KOPT-K1 (cell line): ENCODE data around the gene MXRA7.
"Not testable (repeated sequence)": the region's sequence is repeated elsewhere in the genome, so short reads cannot be mapped to it uniquely, and the experiment has no call there.

Experiments
- H3K27ac ChIP-seq: fragments of 200-600 bp; sonication (generic); 2 replicates; pipeline ENCODE4 v1.5.1; 2016; ENCODE audit warnings: antibody characterized with exemption, mild to moderate bottlenecking, low read depth, low read length; ENCODE audit not compliant: poor library complexity, severe bottlenecking
- H3K36me3 ChIP-seq: fragments of 200-600 bp; sonication (generic); 2 replicates; pipeline ENCODE4 v1.5.1; 2017; ENCODE audit warnings: antibody characterized with exemption, mild to moderate bottlenecking, low read length, moderate library complexity; ENCODE audit not compliant: insufficient read depth
- H3K9me3 ChIP-seq: fragments of 200-600 bp; sonication (generic); 2 replicates; pipeline ENCODE4 v1.5.1; 2017; ENCODE audit warnings: antibody characterized with exemption, low read length, mild to moderate bottlenecking; ENCODE audit not compliant: insufficient read depth, poor library complexity, severe bottlenecking

Gene MXRA7

DNA sequence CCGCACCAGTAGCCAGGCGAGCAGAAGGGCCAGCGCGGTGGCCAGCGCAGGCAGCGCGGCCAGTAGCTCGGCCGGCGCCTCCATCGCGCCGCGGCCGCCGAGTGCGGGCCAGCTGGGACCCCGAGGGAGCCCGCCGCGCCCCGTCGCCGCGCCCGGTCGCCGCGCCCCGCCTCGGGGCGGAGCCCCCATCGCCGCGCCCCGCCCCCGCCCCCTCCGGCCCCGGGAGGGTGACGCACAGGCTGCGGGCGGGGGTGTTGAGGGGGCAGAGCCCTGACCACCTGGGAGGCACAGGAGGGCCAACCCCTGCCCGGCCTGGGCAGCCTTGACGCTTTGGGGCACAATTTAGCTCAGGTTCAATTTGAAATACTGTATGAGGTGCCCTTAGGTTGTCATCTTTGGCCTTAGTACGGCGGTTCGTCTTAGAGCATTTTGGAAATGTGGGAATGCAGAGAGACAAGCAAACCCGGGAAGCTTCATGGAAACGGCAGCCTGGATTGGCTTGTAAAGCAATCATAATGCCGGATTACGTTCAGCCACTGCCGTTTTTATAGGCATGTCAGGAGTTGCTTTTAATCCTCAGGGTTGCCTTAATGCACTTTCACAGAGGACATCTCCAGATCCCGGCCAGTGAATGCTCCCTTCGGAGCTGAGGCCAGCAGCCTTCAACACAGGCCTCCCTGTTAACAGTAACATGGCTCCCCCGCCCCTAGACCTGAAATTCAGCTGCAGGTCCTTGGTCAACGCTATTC, at the start of gene MXRA7:
TSS of gene MXRA7 (minus strand) at position 103 of the 749 bp plus-strand sequence. CDS start at position 84, 19 bp downstream.
- Histone ChIP-seq H3K27ac (no peak within 1 kb of the TSS), H3K9me3 (no peaks in the 10 kb centered on the region), H3K36me3 (peaks cover 33% of the 10 kb centered on the region)

DNA sequence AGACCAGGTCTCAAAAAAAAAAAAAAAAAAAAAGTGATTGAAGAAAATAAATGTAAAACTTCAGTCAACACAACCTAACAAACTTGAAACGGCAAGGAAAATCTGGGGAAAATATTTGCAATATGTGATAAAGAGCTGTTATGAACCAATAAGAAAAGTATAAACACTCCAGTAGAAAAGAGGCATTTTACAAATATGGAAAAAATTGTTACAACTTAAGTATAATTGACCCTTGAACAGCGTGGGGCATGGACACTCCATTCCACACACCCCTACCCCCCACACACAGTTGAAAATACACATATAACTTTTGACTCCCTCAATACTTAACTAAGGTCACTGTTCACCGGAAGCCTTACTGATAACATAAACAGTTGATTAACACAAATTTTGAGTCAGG, 47.8 kb upstream of the MXRA7 start:
- no peaks in the 10 kb centered on the region for H3K9me3 ChIP-seq
- no peak overlapping the region for H3K27ac ChIP-seq
- H3K36me3 ChIP-seq: peaks cover 40% of the 10 kb centered on the region

DNA sequence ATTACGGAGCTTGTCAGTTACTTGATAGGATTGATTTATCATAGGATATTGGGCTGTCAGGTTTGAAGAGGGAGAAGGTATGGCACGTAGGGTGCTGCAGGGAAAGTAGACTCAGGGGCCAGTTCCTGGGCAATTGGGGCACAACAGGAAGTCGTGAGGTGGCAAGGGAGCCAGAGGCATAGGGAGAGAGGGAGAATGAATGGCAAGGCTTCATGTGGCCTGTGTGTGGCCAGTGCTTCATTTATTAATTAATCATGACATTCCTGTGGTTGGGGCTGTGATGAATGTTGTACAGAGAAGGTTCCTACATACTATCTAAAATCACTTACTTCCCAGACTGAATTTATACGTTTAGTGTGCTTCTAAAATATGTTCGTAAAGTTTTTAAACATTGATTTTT, 46.5 kb upstream of the MXRA7 start:
- Histone ChIP-seq H3K36me3 (peaks cover 40% of the 10 kb centered on the region), H3K9me3 (no peaks in the 10 kb centered on the region), H3K27ac (no peak overlapping the region)

DNA sequence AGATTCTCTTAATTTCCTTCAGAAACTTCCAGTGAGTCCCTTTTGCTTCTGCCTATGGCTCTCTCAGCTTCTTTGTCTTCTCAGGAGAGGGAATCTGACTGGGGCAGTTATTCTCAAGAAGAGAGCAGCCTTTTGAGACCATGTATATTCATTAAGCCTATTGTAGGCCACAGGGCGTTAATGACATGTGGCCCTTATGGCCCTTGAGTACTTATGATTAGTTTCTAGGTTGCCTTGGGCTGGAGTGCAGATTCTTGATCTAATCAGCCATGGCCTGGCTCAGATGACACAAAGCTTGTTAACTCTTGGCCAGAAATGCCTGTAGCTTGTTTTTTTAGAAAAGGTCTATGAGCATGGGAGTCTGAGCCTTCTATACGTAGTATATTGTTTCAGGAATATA, 44.5 kb upstream of the MXRA7 start:
- H3K9me3 ChIP-seq: no peaks in the 10 kb centered on the region
- H3K36me3 ChIP-seq: peaks cover 32% of the 10 kb centered on the region
- no peak overlapping the region for H3K27ac ChIP-seq

DNA sequence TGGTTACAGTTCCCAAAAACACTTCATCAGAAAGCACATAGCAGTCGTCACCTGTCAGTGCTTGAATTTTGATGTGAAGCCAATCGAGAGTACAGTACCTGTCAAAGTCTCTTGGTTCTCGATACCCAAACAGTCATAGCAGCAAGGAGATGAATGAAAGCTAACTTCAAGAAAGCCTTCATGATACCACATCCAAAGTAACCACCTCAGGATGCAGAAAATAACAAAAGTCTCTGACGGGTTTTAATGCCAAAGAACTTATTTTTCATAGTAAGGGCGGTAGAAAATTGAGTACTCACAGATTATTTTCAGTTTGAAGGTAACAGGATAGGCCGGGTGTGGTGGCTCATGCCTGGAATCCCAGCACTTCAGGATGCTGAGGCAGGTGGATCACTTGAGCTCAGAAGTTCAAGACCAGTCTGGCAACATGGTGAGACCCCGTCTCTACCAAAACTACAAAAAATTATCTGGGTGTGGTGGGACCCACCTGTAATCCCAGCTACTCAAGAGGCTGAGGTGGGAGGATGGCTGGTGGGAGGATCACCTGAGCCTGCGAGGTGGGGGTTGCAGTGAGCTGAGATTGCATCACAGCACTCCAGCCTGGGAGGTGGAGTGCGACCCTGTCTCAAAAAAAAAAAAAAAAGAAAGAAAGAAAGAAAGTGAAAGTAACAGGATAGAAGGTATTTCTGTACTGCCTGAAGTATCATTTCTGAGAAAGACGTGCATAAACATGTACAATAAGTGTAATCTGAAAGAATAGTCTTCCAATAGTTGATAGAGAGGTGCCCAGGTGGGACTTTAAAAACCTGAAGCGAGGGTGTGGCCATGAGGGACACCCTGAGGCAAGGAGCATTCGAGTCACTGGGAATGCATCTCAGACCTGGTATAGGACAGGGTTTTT, 42.5 kb upstream of the MXRA7 start:
- Histone ChIP-seq H3K36me3 (peaks cover 34% of the 10 kb centered on the region), H3K9me3 (no peaks in the 10 kb centered on the region), H3K27ac (peak overlapping the region; percentile 65)

GRCh38 chr17:76752006-76752405, 41.2 kb upstream of the MXRA7 start:
- Histone ChIP-seq H3K36me3 (peaks cover 43% of the 10 kb centered on the region), H3K27ac (peak overlapping the region; percentile 65), H3K9me3 (no peaks in the 10 kb centered on the region)

DNA sequence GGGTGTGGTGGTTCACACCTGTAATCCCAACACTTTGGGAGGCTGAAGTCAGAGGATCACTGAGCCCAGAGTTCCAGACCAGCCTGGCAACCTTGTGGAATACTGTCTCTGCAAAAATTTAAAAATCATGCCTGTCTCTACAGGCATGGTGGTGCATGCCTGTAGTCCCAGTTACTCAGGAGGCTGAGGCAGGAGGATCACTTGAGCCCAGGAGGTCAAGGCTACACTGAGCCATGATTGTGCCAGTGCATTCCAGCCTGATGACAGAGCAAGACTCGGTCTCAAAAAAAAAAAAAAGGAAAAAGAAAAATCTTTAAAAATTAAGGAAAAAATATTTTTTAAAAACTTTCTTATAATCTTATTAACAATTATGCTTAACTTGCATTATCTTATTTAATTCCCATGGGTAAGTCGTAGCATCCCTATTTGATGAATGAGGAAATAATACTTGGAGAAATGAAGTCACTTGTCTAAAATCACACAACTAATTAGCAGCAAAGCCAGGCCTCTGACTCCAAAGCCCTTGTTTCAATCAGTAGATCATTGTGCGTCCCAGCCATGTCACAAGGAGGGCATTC, 40.7 kb upstream of the MXRA7 start:
- Histone ChIP-seq H3K9me3 (no peaks in the 10 kb centered on the region), H3K36me3 (peaks cover 44% of the 10 kb centered on the region), H3K27ac (peak overlapping the region; percentile 65)

GRCh38 chr17:76748657-76749056, 37.9 kb upstream of the MXRA7 start:
- Histone ChIP-seq H3K27ac (no peak overlapping the region), H3K36me3 (peaks cover 57% of the 10 kb centered on the region), H3K9me3 (no peaks in the 10 kb centered on the region)

DNA sequence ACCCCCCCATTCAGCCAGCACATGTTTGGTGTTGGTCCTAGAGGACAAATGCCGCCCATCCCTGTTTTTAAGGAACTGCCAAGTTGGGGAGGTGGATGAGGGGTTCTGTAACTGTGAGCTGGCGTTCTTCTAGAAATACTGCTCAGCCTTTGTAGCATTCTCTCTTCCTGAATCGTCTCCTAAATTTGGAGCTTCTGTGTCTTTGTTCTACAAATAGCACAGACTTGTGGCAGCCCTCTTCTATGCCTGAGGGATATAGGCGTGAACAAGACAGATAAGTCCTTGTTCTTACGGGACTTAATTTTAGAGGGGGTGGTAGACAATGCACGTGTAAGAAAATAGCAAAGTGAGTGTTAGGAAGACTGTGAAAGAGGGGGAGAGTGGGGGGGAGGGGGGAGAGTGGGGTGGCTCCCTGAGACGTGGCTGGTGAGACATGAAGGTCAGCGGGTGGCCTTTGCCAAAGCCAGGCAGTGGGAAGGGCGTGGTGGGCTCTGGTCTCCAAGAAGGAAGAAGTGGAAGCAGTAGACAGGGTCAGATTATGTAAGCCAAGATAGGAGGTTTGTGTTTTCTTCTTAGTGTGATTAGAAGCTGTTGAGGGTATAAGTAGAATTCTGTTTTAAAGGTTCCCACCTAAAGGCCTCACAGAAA, 37.1 kb upstream of the MXRA7 start:
- H3K9me3 ChIP-seq: no peaks in the 10 kb centered on the region
- peaks cover 63% of the 10 kb centered on the region for H3K36me3 ChIP-seq
- H3K27ac ChIP-seq: no peak overlapping the region

DNA sequence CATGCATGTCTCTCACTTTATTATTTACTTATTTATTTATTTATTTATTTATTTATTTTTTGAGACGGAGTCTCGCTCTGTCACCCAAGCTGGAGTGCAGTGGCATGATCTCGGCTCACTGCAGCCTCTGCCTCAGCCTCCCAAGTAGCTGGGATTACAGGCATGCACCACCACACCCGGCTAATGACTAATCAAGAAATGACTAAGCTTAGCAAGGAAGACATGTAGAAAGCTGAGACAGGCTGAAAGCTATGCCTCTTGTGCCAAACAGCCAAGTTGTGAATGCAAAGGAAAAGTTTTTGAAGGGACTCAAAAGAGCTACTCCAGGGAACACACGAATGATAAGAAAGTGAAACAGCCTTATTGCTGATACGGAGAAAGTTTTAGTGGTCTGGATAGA, 35.0 kb upstream of the MXRA7 start:
- H3K9me3 ChIP-seq, H3K27ac ChIP-seq: not testable (repeated sequence)
- H3K36me3 ChIP-seq: peaks cover 84% of the 10 kb centered on the region

- Histone ChIP-seq H3K36me3 (peaks cover 82% of the 10 kb centered on the region), H3K9me3 (no peaks in the 10 kb centered on the region), H3K27ac (no peak overlapping the region)
These were observed 34.0 kb upstream of the MXRA7 start for GRCh38 chr17:76744747-76745146.

DNA sequence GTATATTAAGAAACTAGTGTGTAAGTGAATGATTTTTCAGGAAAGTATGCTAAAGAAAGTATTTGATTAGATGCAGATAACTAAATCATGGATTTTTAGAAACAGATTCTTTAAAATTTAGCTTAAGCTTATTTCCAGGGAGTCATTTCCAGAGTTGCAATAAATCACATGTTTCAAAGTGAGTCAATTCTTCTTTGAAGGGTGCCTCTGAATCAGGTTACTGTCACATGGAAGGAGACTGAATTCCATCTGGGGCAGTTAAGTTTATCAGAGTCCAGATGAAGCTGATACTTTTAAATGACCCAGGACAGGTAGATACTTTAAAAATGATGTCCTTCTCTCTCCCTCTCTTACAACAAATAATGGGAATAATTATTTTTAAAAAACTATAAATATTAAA, 32.2 kb upstream of the MXRA7 start:
- no peaks in the 10 kb centered on the region for H3K9me3 ChIP-seq
- no peak overlapping the region for H3K27ac ChIP-seq
- peaks cover 71% of the 10 kb centered on the region for H3K36me3 ChIP-seq

GRCh38 chr17:76740329-76741118, 29.8 kb upstream of the MXRA7 start:
- Histone ChIP-seq H3K9me3 (no peaks in the 10 kb centered on the region), H3K27ac (no peak overlapping the region), H3K36me3 (peaks cover 62% of the 10 kb centered on the region)

DNA sequence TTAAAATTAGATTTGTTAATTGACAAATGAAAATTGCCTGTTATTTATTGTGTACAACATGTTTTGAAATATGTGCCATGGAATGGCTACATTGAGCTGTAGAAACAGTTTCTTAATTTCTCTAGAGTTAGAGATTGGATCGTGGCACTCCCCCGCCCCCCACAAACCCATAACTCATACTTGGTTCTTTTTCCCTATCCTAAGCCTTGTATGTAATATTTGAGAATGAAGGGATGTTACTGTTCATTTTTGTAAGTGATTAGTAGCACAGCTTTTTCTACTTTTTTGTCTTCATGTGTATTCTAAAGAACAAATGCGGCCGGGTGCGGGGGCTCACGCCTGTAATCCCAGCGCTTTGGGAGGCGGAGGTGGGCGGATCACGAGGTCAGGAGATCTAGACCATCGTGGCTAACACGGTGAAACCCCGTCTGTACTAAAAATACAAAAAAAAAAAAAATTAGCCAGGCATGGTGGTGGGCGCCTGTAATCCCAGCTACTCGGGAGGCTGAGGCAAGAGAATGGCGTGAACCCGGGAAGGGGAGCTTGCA, 28.9 kb upstream of the MXRA7 start:
- not testable (repeated sequence) for H3K9me3 ChIP-seq, H3K27ac ChIP-seq
- peaks cover 62% of the 10 kb centered on the region for H3K36me3 ChIP-seq
